ENCODE data around the gene TBC1D30.
"Not testable (repeated sequence)": the region's sequence is repeated elsewhere in the genome, so short reads cannot be mapped to it uniquely, and the experiment has no call there.

The TBC1D30 gene

GRCh38 chr12:64806173-64806572 is 18.3 kb upstream of the TBC1D30 start:
- no peak overlapping the region for H3K4me3 ChIP-seq (ENCODE audit: low read depth, low read length)

GRCh38 chr12:64806593-64807460 is 17.6 kb upstream of the TBC1D30 start:
- H3K4me3 ChIP-seq (ENCODE audit: low read depth, low read length), result no peak overlapping the region

DNA sequence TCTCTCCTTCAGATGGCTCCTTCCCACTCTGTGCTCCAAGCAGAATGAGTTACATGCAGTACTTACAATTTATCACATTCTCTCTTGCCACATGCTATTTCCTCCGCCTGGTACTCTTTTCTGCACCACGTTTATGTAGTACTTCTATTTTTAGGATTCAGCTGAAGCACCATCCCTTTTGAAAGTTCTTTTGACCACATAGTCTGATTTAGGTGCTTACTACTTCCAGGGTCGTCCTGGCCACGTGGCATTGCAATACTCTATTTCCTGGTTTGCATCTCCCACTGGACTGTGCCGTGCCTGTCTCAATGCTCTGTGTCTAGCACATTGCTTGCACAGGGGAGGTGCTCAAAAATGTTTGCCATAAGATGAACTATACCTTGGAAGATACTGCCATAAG is 16.3 kb upstream of the TBC1D30 start:
- no peak overlapping the region for H3K4me3 ChIP-seq (ENCODE audit: low read depth, low read length)

- H3K4me3 ChIP-seq (ENCODE audit: low read depth, low read length), result no peak overlapping the region
These were observed 13.6 kb upstream of the TBC1D30 start for GRCh38 chr12:64810831-64811230.

DNA sequence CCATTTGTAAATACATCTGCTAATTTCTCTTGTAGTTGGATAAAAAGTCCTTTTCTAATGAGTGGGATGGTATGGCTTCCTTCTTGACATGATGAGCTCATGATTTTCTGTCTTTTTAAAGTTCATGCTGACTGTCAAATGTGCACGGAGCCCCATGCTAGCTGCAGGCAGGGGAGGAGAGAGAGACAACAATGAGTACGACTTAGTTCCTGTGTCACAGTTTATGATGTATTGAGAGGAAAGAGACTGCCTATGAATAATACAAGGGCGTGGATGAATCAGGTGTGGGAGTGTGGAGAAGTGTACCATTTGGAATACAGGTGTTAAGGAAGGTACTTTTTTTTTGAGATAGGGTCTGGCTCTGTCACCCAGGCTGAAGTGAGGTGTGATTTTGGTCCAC is 10.7 kb upstream of the TBC1D30 start:
- no peak overlapping the region for H3K4me3 ChIP-seq (ENCODE audit: low read depth, low read length)

GRCh38 chr12:64814432-64814831 is 10.0 kb upstream of the TBC1D30 start:
- H3K4me3 ChIP-seq (ENCODE audit: low read depth, low read length), result no peak overlapping the region

DNA sequence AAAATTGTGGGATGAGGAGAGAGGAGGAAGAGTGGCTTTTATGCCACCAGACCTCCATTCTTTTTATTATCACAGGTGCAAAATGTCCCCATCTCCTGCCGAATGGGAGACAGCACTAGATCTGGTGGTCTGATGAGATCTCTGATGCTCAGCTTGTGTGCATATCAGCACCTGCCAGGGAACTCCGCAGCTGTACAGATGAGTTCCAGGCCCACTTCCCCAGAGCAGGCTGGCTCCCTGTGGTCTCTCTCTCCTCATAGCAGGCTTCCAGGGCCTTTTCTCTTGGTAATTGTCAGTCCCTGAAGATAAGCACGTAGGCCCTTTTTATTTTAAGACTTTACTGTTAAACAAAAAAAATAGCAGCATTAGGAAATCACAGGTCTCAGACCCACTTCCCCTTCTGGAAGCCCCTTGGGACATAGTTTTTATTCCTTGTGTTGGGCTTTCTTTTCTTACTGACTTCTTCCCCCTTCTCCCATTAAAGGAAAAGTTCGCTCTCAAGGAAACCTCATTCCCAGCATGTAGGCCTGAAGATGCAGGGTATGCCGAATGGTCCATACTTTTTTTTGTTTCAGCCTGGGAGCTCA is 4.5 kb upstream of the TBC1D30 start:
- no peak overlapping the region for H3K4me3 ChIP-seq (ENCODE audit: low read depth, low read length)

GRCh38 chr12:64820593-64820992 is 3.9 kb upstream of the TBC1D30 start:
- H3K4me3 ChIP-seq (ENCODE audit: low read depth, low read length), result no peak overlapping the region

- H3K4me3 ChIP-seq (ENCODE audit: low read depth, low read length), result no peak overlapping the region
These were observed 3.3 kb upstream of the TBC1D30 start for GRCh38 chr12:64821116-64821630.

DNA sequence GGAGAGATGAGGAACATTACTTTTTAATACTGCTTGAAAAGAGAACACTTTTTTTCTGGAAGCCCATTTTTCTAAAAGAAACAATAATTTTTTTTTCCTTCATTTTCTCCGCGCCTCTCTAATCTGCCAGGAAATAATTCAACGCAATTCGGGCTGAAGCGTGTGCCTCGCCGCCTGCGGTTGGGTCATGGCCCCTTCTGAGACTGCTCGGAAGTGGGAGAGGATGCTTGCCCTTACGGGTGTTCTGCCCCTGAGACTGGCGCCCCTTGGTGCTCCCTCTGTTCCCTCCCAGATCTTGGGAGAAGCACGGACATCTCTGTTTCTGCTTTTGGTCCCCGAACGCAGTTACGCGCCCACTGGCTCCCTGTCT is 332 bp upstream of the TBC1D30 start:
- peak overlapping the region; percentile 66 for H3K4me3 ChIP-seq (ENCODE audit: low read depth, low read length)

DNA sequence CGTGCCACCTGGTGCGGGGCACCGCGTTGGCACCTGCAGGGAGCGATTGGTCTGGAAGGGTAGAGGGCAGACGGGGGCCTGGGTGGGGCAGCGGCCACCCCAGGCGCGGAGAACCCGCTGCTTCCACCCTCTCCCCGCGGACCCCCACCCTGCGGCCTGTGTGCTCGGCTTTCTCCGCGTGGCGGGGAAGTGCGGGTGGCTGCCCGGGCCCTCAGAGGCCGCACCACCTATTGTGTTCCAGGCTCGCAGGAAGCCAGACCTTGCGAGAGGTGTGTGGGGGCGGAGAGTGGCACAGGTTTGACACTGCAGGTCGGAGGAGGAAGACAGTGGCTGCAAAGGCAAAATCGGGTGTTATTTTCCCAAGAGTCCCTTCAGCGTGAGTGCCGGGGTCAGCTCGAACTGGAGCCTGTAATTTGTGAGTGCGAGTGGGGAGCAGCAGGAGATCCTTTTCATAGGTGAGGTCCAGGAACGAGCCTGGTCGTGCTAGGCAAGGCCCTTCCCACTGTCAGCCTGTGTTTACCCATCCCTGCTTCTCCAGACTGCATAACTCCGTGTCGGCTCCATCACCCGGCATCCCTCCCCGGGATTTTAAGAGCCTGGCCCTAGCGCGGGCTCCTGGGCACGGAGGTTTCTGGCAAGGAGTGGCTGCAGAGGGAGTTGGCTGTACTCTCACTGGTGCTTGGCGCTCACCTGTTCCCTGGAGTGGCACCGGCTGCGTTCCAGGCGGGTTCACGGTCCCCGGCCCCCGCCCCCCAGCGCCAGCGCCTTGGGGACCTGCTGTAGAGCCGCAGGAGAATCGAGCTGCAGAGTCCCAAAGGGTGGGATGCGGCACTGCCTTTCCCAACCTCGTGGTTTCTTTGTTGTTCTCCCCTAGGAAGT is 935 bp downstream of the TBC1D30 start:
- peak overlapping the region; percentile 66 for H3K4me3 ChIP-seq (ENCODE audit: low read depth, low read length)

DNA sequence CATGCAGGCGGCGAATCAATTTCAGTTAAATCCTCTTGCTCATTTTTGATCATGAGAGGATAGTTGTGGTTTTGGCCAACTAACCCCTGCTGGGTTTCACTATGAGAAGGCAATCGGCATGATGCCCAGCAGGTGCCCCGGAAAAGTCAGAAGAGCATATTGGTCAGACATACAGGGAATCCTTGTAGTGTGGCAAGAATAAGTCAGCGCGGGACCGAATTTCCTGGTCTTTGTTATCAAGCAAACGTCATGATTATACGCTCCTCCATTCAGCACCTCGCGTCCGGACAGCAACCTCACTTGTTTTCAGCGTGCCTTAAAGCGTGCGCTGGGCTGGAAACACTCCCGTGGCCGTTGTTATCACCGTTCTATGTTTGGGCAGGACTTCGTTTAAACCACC is 1.8 kb downstream of the TBC1D30 start:
- H3K4me3 ChIP-seq (ENCODE audit: low read depth, low read length), result peak overlapping the region; percentile 6

DNA sequence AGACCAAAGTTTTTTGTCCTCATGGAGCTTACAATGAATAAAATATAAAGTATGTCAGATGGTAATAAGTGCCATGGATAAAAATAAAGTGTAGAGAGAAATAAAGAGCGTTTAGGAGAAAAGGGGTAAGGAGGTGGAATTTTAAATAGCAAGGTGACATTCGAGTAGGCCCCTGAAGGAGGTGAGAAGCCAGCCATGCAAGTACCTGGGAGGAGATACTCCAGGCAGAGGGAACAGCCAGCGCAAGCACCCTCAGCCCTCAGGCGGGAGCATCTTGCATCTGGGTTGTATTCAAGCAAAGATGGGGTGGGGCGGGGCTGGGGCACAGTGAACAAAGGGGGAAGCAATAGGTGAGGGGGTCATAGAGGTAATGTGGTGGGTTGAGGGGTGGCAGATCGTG is 4.3 kb downstream of the TBC1D30 start:
- H3K4me3 ChIP-seq (ENCODE audit: low read depth, low read length), result no peak overlapping the region

GRCh38 chr12:64833928-64834327 is 9.5 kb downstream of the TBC1D30 start:
- no peak overlapping the region for H3K4me3 ChIP-seq (ENCODE audit: low read depth, low read length)

GRCh38 chr12:64835901-64836300 is 11.5 kb downstream of the TBC1D30 start:
- H3K4me3 ChIP-seq (ENCODE audit: low read depth, low read length), result no peak overlapping the region

GRCh38 chr12:64836856-64837255 is 12.4 kb downstream of the TBC1D30 start:
- H3K4me3 ChIP-seq (ENCODE audit: low read depth, low read length), result no peak overlapping the region

DNA sequence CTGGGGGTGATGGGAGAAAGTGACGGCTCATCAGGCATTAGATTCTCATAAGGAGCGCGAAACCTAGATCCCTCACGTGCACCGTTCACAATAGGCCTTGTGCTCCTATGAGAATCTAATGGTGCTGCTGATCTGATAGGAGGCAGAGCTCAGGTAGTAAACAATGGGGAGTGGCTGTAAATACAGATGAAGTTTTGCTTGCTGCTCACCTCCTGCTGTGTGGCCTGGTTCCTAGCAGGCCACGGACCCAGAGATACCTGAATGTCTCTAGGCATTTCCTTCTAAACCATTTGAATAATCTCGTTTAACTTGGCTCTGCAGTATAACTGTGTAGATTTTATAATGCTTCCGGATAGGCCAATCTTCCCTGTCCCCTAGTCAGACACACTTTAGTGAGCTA is 13.0 kb downstream of the TBC1D30 start:
- no peak overlapping the region for H3K4me3 ChIP-seq (ENCODE audit: low read depth, low read length)

DNA sequence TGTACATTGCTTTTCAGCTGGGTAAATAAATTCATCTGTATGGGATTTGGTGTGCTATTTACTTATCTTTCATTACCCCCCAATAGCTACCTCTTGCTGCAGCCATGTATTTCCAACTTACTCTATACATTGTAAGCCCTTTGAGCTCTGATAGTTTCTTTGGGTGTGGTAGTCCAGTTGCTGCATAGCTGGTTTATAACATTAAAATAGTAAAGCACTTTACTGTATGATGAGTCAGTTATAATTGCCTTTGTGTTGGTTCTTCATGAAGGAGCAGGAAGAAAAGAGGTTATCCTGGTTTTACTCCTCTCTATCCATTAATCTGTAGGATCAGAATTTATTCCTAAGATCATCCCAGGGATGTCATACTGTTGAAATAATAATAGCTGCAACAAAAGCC is 15.7 kb downstream of the TBC1D30 start:
- no peak overlapping the region for H3K4me3 ChIP-seq (ENCODE audit: low read depth, low read length)

GRCh38 chr12:64840949-64841717 is 16.7 kb downstream of the TBC1D30 start:
- no peak overlapping the region for H3K4me3 ChIP-seq (ENCODE audit: low read depth, low read length)

GRCh38 chr12:64848409-64848808 is 24.0 kb downstream of the TBC1D30 start:
- not testable (repeated sequence) for H3K4me3 ChIP-seq (ENCODE audit: low read depth, low read length)

All from iPS-11a (cell line).